PFSK-1 (cell line): ENCODE data around the gene RPIA.

Experiments used
- FOXP2 ChIP-seq: optimal IDR thresholded peaks from 2 replicates; pipeline ENCODE3; 2011; ENCODE audit warnings: borderline replicate concordance, control low read depth, inconsistent platforms; ENCODE audit not compliant: insufficient read depth; ENCODE audit errors: extremely low read length, extremely low read depth
- POLR2AphosphoS5 ChIP-seq: IDR thresholded peaks from 2 replicates; pipeline ENCODE4 v1.6.1; 2012; ENCODE audit warnings: low read depth, mild to moderate bottlenecking, control low read depth, low read length, moderate library complexity
- REST ChIP-seq, 2 experiments: IDR thresholded peaks; 2 replicates each; pipeline versions ENCODE4 v1.6.1 to v1.8.0; 2011 to 2012; ENCODE audit warnings: low read depth in 2 of 2, low read length in 2 of 2, control low read depth in 1 of 2, inconsistent platforms in 1 of 2, mild to moderate bottlenecking in 1 of 2, moderate library complexity in 1 of 2; ENCODE audit not compliant: insufficient read depth in 1 of 2
- SIN3A ChIP-seq: IDR thresholded peaks from 2 replicates; pipeline ENCODE4 v1.6.1; 2012; ENCODE audit warnings: mild to moderate bottlenecking, low read length, moderate library complexity, borderline replicate concordance; ENCODE audit not compliant: insufficient read depth
- TAF1 ChIP-seq: IDR thresholded peaks from 2 replicates; pipeline ENCODE4 v1.6.1; 2012; ENCODE audit warnings: low read length, control low read depth, borderline replicate concordance; ENCODE audit not compliant: insufficient read depth

Gene RPIA

GRCh38 chr2:88746929-88747490 is 55.5 kb downstream of the RPIA start:
- no peak for TF ChIP-seq POLR2AphosphoS5
- no peak for TF ChIP-seq FOXP2
- no peak for TF ChIP-seq REST (IDR thresholded peaks at IDR 0.05; ENCODE audit: insufficient read depth in 1 of 2, low read depth in 2 of 2, low read length in 2 of 2)
- no peak for TF ChIP-seq SIN3A
- no peak for TF ChIP-seq TAF1

- no peak for TF ChIP-seq SIN3A
- TF ChIP-seq POLR2AphosphoS5, result no peak
- no peak for TF ChIP-seq REST (IDR thresholded peaks at IDR 0.05; ENCODE audit: insufficient read depth in 1 of 2, low read depth in 2 of 2, low read length in 2 of 2)
- TF ChIP-seq TAF1, result no peak
- TF ChIP-seq FOXP2, result no peak
These were observed 56.5 kb downstream of the RPIA start for GRCh38 chr2:88747990-88748389.

- TF ChIP-seq FOXP2 (no peak), SIN3A (no peak), TAF1 (no peak)
These were observed 60.3 kb downstream of the RPIA start for GRCh38 chr2:88751768-88752167.

GRCh38 chr2:88753833-88754584 is 62.5 kb downstream of the RPIA start:
- no peak for TF ChIP-seq REST (IDR thresholded peaks at IDR 0.05; ENCODE audit: insufficient read depth in 1 of 2, low read depth in 2 of 2, low read length in 2 of 2)
- no peak for TF ChIP-seq FOXP2
- TF ChIP-seq POLR2AphosphoS5, result no peak
- TF ChIP-seq SIN3A, result no peak
- no peak for TF ChIP-seq TAF1

- TF ChIP-seq SIN3A (no peak), REST (IDR thresholded peaks at IDR 0.05; ENCODE audit: insufficient read depth in 1 of 2, low read depth in 2 of 2, low read length in 2 of 2) (no peak), POLR2AphosphoS5 (no peak), FOXP2 (no peak), TAF1 (no peak)
These were observed 63.3 kb downstream of the RPIA start for GRCh38 chr2:88754585-88755320.
